Daoy (cell line): ENCODE measurements around the gene C10orf90. TPM values are rescaled to one million over a fixed set of nuclear protein-coding genes. Genes with fewer than 3 reads are reported as not detected.
A peak's percentile ranks its signal among the peaks of the same experiment; 100 is the strongest.

Experiments used
- DNase-seq: peaks from one replicate; pipeline ENCODE4 v3.0.0-alpha.2; 2015; ENCODE audit warnings: low read depth
- total RNA-seq: library from RNA; depleted of rRNA; stranded (reverse); fragments of >200 nt; shearing (Covaris generic); gene quantifications from 2 replicates; pipeline ENCODE4 v1.2.3, GENCODE V29; 2014; rRNA removed

C10orf90 gene
- 1.4 TPM in 1 of 2 replicates, not detected in the other for total RNA-seq

- DNase-seq = no peak
Measured at GRCh38 chr10:126670056-126670894, at the start of gene C10orf90. TSS of gene C10orf90 (minus strand) at chr10:126670693. CDS start at chr10:126670480, 213 bp downstream.

- no peak for DNase-seq
Measured at GRCh38 chr10:126716366-126716765, 45.9 kb upstream of the C10orf90 start.

GRCh38 chr10:126713594-126713993 is 43.1 kb upstream of the C10orf90 start:
- no peak for DNase-seq

GRCh38 chr10:126712681-126713080 is 42.2 kb upstream of the C10orf90 start:
- peak; percentile 22 for DNase-seq

GRCh38 chr10:126705951-126706565 is 35.6 kb upstream of the C10orf90 start:
- no peak for DNase-seq

GRCh38 chr10:126705131-126705530 is 34.6 kb upstream of the C10orf90 start:
- no peak for DNase-seq

GRCh38 chr10:126704649-126705048 is 34.2 kb upstream of the C10orf90 start:
- DNase-seq = no peak

- DNase-seq = peak; percentile 59
Measured at GRCh38 chr10:126702181-126702580, 31.7 kb upstream of the C10orf90 start.

- no peak for DNase-seq
Measured at GRCh38 chr10:126701526-126701925, 31.0 kb upstream of the C10orf90 start.

- DNase-seq = no peak
Measured at GRCh38 chr10:126696684-126697083, 26.2 kb upstream of the C10orf90 start.

GRCh38 chr10:126691456-126691855 is 21.0 kb upstream of the C10orf90 start:
- no peak for DNase-seq

GRCh38 chr10:126690534-126690933 is 20.0 kb upstream of the C10orf90 start:
- DNase-seq = no peak

- DNase-seq = no peak
Measured at GRCh38 chr10:126689461-126689994, 19.0 kb upstream of the C10orf90 start.

GRCh38 chr10:126687121-126687606 is 16.7 kb upstream of the C10orf90 start:
- DNase-seq = no peak

GRCh38 chr10:126686719-126687118 is 16.2 kb upstream of the C10orf90 start:
- no peak for DNase-seq

- DNase-seq = peak; percentile 33
Measured at GRCh38 chr10:126686268-126686667, 15.8 kb upstream of the C10orf90 start.

GRCh38 chr10:126685756-126686155 is 15.3 kb upstream of the C10orf90 start:
- DNase-seq = no peak

GRCh38 chr10:126684171-126684745 is 13.8 kb upstream of the C10orf90 start:
- DNase-seq = no peak

GRCh38 chr10:126683466-126683865 is 13.0 kb upstream of the C10orf90 start:
- DNase-seq = no peak

GRCh38 chr10:126675656-126676438 is 5.4 kb upstream of the C10orf90 start:
- no peak for DNase-seq

- DNase-seq = no peak
Measured at GRCh38 chr10:126674741-126675515, 4.4 kb upstream of the C10orf90 start.
